NK-92 (cell line): ENCODE results near the gene GMPR.
"Not testable (repeated sequence)": the region's sequence is repeated elsewhere in the genome, so short reads cannot be mapped to it uniquely, and the experiment has no call there.

Experiments
- DNase-seq: peaks from one replicate; lab custom pipeline; 2025; ENCODE audit not compliant: unreplicated experiment; lab: John Stamatoyannopoulos, UW

The GMPR gene

DNA sequence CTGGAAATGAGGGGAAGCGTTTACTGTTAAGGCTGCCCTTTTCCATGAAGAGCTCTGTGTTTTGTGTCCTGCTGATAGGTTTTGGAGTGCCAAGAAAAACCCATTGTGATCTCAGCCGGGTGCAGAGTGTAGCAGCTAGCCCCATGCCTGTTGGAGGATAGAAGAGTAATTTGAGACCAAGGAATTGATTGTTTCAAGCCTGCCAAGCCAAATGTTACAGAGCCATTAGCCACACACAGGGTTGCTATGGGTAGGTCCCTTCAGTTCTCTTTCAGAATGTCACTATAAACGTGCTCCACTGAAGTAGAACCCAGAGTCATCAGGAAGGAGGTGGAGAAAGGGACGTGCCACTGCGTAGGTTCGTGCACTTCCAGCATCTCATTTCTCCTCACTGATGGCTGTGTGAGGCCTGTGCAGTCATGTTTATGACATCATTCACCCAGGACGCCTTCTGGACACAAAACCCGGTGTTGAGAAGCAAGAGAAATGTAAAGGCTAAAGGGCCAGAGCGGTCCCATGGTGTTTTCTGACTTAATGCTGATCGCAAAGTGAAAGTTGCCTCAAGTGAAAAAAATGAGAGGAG is 6.6 kb downstream of the GMPR start:
- no peak for DNase-seq

GRCh38 chr6:16248271-16248853 is 10.0 kb downstream of the GMPR start:
- DNase-seq, result no peak

- DNase-seq, result no peak
These were observed 11.6 kb downstream of the GMPR start for GRCh38 chr6:16249971-16250370.

DNA sequence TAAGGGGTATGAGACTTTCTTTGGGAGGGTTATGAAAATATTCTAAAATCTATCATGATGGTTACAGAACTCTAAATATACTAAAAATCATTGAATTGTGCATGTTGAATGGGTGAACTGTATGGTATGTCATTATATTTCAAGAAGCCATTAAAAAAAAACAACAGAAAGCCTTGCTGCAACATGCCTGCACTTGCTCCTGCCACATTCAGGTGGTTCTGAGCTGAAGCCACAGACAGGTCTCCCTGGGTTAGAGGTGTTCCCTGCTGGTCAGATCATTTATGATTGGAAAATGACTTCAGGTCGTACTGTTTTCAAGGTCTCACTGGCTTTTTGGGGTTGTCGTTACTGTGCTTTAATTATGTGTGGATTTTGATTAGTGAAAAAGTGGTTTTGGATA is 13.3 kb downstream of the GMPR start:
- no peak for DNase-seq

DNA sequence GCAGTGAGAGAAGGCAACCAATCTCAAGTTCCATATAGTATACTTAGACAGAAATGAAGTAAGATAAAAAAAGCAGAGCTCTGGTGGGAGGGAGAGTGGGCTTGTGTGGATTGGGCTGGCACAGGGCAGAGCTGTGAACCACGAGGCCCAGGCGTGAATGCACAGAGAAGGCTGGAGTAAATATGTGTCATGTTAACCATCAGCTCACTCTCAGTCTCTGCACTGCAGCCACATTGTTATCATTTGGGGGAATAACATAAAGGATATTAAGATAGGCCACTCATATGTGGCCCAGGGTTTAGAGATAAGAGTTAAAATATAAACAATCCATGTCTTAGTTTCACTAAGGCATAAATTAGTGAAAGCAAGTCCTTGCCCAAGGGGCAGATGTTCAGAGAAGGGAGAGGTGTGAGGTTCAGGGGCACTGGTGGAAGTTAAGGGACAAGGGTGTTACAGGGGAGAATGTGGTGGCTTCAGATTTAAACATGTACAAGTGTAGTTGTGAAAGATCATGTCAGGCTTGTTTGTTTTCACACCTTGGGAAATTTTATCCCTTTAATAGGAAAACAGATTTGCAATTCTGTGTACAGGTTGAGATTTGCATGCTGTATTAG is 14.4 kb downstream of the GMPR start:
- no peak for DNase-seq

DNA sequence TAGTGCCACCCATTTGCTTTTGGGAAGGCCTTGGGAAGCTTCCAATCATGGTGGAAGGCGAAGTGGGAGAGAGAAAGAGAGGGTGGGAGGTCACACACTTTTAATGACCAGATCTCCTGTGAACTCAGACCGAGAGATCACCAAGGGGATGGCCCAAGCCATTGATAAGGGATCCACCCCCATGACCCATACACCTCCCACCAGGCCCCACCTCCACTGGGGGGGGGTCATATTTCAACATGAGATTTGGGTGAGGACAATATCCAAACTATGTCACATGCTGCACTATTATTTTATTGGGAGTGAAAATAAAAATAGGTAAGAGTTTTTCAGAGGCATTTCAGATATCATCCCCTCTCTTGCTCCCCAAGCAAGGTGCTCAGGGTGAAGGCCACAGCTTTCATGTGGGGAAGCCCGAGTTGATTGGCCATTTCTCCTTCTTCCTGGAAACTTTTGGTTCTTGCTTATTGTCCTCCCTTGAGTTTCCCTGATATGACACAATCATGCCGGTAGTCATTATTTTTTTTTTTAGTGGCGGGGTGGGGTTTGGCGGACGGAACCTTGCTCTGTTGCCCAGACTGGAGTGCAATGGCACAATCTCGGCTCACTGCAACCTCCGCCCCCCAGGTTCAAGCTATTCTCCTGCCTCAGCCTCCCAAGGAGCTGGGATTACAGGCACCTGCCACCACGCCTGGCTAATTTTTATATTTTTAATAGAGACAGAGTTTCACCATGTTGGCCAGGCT is 15.2 kb downstream of the GMPR start:
- no peak for DNase-seq

GRCh38 chr6:16254535-16254934 is 16.1 kb downstream of the GMPR start:
- no peak for DNase-seq

- DNase-seq, result no peak
These were observed 18.4 kb downstream of the GMPR start for GRCh38 chr6:16256781-16257180.

- DNase-seq, result no peak
These were observed 19.8 kb downstream of the GMPR start for GRCh38 chr6:16257999-16258708.

DNA sequence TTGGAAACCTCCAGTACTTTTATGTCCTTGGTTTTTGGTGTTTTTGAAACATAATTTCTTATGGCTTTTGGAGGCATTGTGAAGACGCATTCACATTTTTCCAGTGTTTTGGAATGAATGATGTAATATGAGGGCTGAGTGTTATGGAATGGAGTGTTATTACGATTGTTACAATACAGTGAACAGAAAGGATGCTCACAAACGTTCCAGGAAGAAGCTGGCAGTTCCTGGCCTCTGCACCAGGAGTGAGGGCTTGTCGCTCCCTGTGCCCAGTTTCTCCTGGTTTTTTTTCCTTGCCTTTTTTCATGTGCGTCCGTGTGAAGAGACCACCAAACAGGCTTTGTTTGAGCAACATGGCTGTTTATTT is 20.3 kb downstream of the GMPR start:
- no peak for DNase-seq

GRCh38 chr6:16259604-16260003 is 21.2 kb downstream of the GMPR start:
- not testable (repeated sequence) for DNase-seq

DNA sequence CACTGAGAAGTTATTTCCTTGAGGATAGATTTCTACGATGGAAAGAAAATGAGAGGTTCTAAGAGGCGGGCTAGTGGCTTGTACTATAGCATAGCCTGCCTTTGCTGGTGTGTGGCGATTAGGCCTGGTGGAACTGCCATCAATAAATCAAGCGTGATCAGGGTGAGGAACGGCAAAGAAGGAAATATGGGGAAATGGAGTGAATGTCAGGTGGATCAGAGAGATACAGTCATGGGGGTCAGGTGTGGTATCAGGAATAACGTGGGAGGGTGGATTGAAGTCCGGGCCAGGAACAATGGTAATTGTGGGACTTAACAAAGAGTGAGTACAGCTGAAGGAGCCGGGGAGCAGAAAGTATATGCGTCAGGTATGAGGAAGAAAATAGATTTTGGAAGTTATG is 22.2 kb downstream of the GMPR start:
- DNase-seq, result not testable (repeated sequence)

- DNase-seq, result not testable (repeated sequence)
These were observed 24.4 kb downstream of the GMPR start for GRCh38 chr6:16262773-16263172.

GRCh38 chr6:16263464-16264099 is 25.2 kb downstream of the GMPR start:
- DNase-seq, result not testable (repeated sequence)

DNA sequence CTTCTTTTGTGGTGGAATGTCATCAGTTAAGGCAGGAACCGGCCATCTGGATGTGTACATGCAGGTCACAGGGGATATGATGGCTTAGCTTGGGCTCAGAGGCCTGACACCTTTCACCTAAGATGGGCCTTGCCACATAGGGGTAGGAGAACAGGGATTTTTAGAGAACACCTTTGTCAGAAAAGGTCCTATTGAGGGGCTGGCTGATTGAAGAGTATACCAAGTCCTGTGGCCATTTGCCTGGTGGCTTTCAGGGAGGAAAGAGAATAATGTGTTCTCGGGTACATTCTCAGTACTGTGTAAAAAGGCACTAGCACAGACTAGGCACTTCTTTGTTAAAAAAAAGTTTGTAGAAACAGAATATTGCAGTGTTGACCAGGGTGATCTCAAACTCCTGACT is 26.4 kb downstream of the GMPR start:
- no peak for DNase-seq

DNA sequence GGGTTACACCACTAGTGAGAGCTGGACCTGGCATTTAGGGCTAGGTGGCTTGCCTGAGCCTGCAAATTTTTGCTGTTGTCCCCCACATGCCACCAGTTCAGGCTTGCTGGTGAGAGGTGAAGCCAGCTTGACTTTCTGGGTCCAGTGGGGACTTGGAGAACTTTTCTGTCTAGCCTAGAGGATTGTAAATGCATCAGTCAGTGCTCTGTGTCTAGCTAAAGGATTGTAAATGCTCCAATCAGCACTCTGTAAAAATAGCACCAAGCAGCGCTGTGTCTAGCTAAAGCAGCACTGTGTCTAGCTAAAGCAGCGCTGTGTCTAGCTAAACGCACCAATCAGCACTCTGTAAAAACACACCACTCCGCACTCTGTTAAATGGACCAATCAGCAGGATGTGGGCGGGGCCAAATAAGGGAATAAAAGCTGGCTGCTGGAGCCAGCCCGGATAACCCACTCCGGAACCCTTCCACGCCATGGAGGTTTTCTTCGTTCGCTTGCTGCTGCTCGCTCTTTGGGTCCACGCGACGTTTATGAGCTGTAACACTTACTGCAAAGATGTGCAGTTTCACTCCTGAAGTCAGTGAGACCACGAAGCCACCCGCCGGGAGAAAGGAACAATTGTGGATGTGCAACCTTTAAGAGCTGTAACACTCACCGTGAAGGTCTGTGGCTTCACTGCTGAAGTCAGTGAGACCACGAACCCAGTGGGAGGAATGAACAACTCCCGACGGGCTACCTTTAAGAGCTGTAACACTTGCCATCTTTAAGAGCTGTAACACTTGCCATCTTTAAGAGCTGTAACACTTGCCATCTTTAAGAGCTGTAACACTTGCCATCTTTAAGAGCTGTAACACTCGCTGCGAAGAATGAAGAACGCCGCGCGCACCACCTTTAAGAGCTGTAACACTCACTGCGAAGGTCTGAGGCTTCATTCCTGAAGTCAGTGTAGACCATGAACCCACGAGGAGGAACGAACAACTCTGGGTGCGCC is 27.3 kb downstream of the GMPR start:
- DNase-seq, result no peak

DNA sequence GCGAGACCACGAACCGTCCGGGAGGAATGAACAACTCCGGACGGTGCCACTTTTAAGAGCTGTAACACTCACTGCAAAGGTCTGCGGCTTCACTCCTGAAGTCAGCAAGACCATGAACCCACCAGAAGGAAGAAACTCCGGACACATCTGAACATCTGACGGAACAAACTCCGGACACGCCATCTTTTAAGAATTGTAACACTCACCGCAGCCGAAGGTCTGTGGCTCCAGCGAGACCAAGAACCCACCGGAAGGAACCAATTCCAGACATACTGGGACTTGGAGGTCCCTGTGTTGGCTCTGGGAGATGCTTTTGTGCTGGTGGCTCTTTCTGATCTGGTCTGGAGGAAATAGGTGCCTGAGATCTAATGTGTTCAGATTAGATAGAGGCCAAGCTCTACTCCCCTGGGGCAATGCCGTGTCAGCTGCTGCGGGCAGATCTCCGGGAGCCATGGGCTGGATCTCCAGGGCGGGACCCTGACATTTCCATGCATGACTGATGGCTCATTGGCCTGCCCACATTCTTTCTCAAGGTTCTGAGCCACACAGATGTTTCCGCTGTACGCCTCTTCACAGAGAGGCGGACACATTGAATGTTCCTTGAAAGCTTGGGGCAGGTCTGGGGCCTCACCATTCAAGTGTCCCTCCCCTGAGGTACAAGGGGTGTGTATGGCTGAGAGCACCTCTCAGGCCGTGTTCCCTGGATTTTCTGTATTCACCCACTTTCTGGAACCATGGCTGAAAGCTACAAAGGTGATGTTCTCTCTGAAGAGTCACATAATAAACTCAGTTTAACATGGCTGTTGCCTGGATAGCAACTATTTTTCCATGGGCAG is 29.3 kb downstream of the GMPR start:
- no peak for DNase-seq

- DNase-seq, result not testable (repeated sequence)
These were observed 31.2 kb downstream of the GMPR start for GRCh38 chr6:16269442-16270070.
